Vagina (tissue), 2 donors: ENCODE measurements around the gene NYAP2. TPM values are rescaled to one million over a fixed set of nuclear protein-coding genes. Genes with fewer than 3 reads are reported as not detected.

Source experiments
- DNase-seq, 2 donors: peaks; one replicate each; pipeline ENCODE4 v3.0.0-alpha.2; 2017; ENCODE audit errors: extremely low spot score in 2 of 2
- H3K27ac ChIP-seq: fragments of 200-600 bp; sonication (generic); one replicate; pipeline ENCODE4 v1.5.1; 2019
- H3K27me3 ChIP-seq: fragments of 200-600 bp; sonication (generic); one replicate; pipeline ENCODE4 v1.5.1; 2019
- H3K36me3 ChIP-seq, 2 donors: fragments of 200-600 bp; sonication (generic); one replicate each; pipeline ENCODE4 v1.5.1; 2017 to 2019
- H3K4me1 ChIP-seq: fragments of 200-600 bp; sonication (generic); one replicate; pipeline ENCODE4 v1.5.1; 2019
- H3K4me3 ChIP-seq, 2 donors: fragments of 200-600 bp; sonication (generic); 1 replicate in 1 of 2; 2 replicates in 1 of 2; pipeline ENCODE4 v1.5.1; 2016 to 2019
- H3K9me3 ChIP-seq: fragments of 200-600 bp; sonication (generic); one replicate; pipeline ENCODE4 v1.5.1; 2019
- CTCF ChIP-seq, 3 experiments: fragments of 450-650 bp in 2 of 3; fragments of 200-600 bp in 1 of 3; sonication (generic) in 1 of 3; IDR thresholded peaks; one replicate each; pipeline ENCODE4 v1.5.1; 2017 to 2019; ENCODE audit warnings: antibody characterized with exemption in 3 of 3, mild to moderate bottlenecking in 2 of 3, moderate library complexity in 2 of 3
- POLR2A ChIP-seq, 2 donors: fragments of 450-650 bp; IDR thresholded peaks; one replicate each; pipeline ENCODE4 v1.6.1; 2017; ENCODE audit warnings: antibody characterized with exemption in 2 of 2, mild to moderate bottlenecking in 2 of 2, moderate library complexity in 2 of 2
- POLR2AphosphoS5 ChIP-seq, 2 donors: sonication (generic); formaldehyde crosslinking; IDR thresholded peaks; one replicate each; pipeline ENCODE4 v1.9.0; 2017; ENCODE audit warnings: antibody characterized with exemption in 2 of 2, mild to moderate bottlenecking in 2 of 2, low read depth in 1 of 2; ENCODE audit not compliant: insufficient read depth in 1 of 2
- intact Hi-C: fragments of 100-400 bp; cut with DNase I; formaldehyde crosslinking; loops from one replicate; pipeline ENCODE4 v1.15.1; 2023
- total RNA-seq: library from RNA; depleted of rRNA; stranded (reverse); fragments of >200 nt; gene quantifications from one replicate; pipeline ENCODE4 v1.2.3, GENCODE V29; 2016

Gene NYAP2
- total RNA-seq, 1 donor from 2014 or later, result 0.25 TPM

- no peak overlapping the region for H3K4me3 ChIP-seq
- no peak for DNase-seq
- TF ChIP-seq POLR2A (IDR thresholded peaks at IDR 0.05) (no peak), POLR2AphosphoS5 (IDR thresholded peaks at IDR 0.05; ENCODE audit: insufficient read depth in 1 of 2, low read depth in 1 of 2) (no peak), CTCF (IDR thresholded peaks at IDR 0.05) (no peak)
- H3K27ac ChIP-seq, result no peak overlapping the region
- no peaks in the 10 kb centered on the region for H3K27me3 ChIP-seq
- no peaks in the 10 kb centered on the region for H3K9me3 ChIP-seq
- H3K36me3 ChIP-seq, result no peaks in the 10 kb centered on the region
- no peaks in the 10 kb centered on the region for H3K4me1 ChIP-seq
- intact Hi-C loops, result no loop called here
These were observed 22.6 kb downstream of the NYAP2 start for GRCh38 chr2:225422145-225422544.

GRCh38 chr2:225425284-225425683 lies 25.8 kb downstream of the NYAP2 start:
- Histone ChIP-seq H3K9me3 (no peaks in the 10 kb centered on the region), H3K4me3 (no peak overlapping the region), H3K27ac (no peak overlapping the region), H3K4me1 (no peaks in the 10 kb centered on the region), H3K36me3 (no peaks in the 10 kb centered on the region), H3K27me3 (no peaks in the 10 kb centered on the region)
- no peak for TF ChIP-seq CTCF (IDR thresholded peaks at IDR 0.05)
- no peak for TF ChIP-seq POLR2AphosphoS5 (IDR thresholded peaks at IDR 0.05; ENCODE audit: insufficient read depth in 1 of 2, low read depth in 1 of 2)
- TF ChIP-seq POLR2A (IDR thresholded peaks at IDR 0.05), result no peak
- DNase-seq, result no peak
- intact Hi-C loops, result no loop called here

- Histone ChIP-seq H3K4me1 (no peaks in the 10 kb centered on the region), H3K36me3 (no peaks in the 10 kb centered on the region), H3K4me3 (no peak overlapping the region), H3K9me3 (no peaks in the 10 kb centered on the region), H3K27ac (no peak overlapping the region), H3K27me3 (no peaks in the 10 kb centered on the region)
- intact Hi-C loops, result no loop called here
- DNase-seq, result no peak
- TF ChIP-seq POLR2A (IDR thresholded peaks at IDR 0.05) (no peak), CTCF (IDR thresholded peaks at IDR 0.05) (no peak), POLR2AphosphoS5 (IDR thresholded peaks at IDR 0.05; ENCODE audit: insufficient read depth in 1 of 2, low read depth in 1 of 2) (no peak)
These were observed 28.9 kb downstream of the NYAP2 start for GRCh38 chr2:225428360-225428759.

GRCh38 chr2:225429717-225430116 lies 30.2 kb downstream of the NYAP2 start:
- Histone ChIP-seq H3K27ac (no peak overlapping the region), H3K4me1 (no peaks in the 10 kb centered on the region), H3K36me3 (no peaks in the 10 kb centered on the region), H3K27me3 (no peaks in the 10 kb centered on the region), H3K4me3 (no peak overlapping the region), H3K9me3 (no peaks in the 10 kb centered on the region)
- DNase-seq, result no peak
- intact Hi-C loops, result no loop called here
- TF ChIP-seq POLR2AphosphoS5 (IDR thresholded peaks at IDR 0.05; ENCODE audit: insufficient read depth in 1 of 2, low read depth in 1 of 2) (no peak), CTCF (IDR thresholded peaks at IDR 0.05) (no peak), POLR2A (IDR thresholded peaks at IDR 0.05) (no peak)

GRCh38 chr2:225431105-225431863 lies 31.8 kb downstream of the NYAP2 start:
- DNase-seq, result no peak
- H3K36me3 ChIP-seq, result no peaks in the 10 kb centered on the region
- H3K4me1 ChIP-seq, result no peaks in the 10 kb centered on the region
- H3K9me3 ChIP-seq, result no peaks in the 10 kb centered on the region
- TF ChIP-seq POLR2A (IDR thresholded peaks at IDR 0.05), result no peak
- no peak for TF ChIP-seq POLR2AphosphoS5 (IDR thresholded peaks at IDR 0.05; ENCODE audit: insufficient read depth in 1 of 2, low read depth in 1 of 2)
- H3K4me3 ChIP-seq, result no peak overlapping the region
- no peaks in the 10 kb centered on the region for H3K27me3 ChIP-seq
- intact Hi-C loops, result no loop called here
- no peak overlapping the region for H3K27ac ChIP-seq
